GM12872 (cell line): ENCODE results near the gene ZC3H14.

Experiments
- CTCF ChIP-seq: IDR thresholded peaks from 3 replicates; pipeline ENCODE4 v1.5.1; 2011; ENCODE audit warnings: low read depth, mild to moderate bottlenecking, low read length, moderate library complexity; ENCODE audit not compliant: insufficient read depth

The ZC3H14 gene

GRCh38 chr14:88546621-88547385, 16.0 kb upstream of the ZC3H14 start:
- no peak for TF ChIP-seq CTCF

- TF ChIP-seq CTCF: no peak
Measured at GRCh38 chr14:88547386-88547780, 15.5 kb upstream of the ZC3H14 start.

GRCh38 chr14:88550078-88550477, 12.8 kb upstream of the ZC3H14 start:
- no peak for TF ChIP-seq CTCF

- no peak for TF ChIP-seq CTCF
Measured at GRCh38 chr14:88551094-88551870, 11.6 kb upstream of the ZC3H14 start.

- no peak for TF ChIP-seq CTCF
Measured at GRCh38 chr14:88551980-88552431, 10.8 kb upstream of the ZC3H14 start.

- TF ChIP-seq CTCF: no peak
Measured at GRCh38 chr14:88552876-88553275, 10.0 kb upstream of the ZC3H14 start.

GRCh38 chr14:88553886-88554456, 8.9 kb upstream of the ZC3H14 start:
- no peak for TF ChIP-seq CTCF
